Measurements from ENCODE around the gene RBM17. TPM values are rescaled to one million over a fixed set of nuclear protein-coding genes. Genes with fewer than 3 reads are reported as not detected.
"Not testable (repeated sequence)": the region's sequence is repeated elsewhere in the genome, so short reads cannot be mapped to it uniquely, and the experiment has no call there.

Gene RBM17
- total RNA-seq, 1 donor, result 21.0 TPM

- no peak for DNase-seq (ENCODE audit: low read depth in 2 of 3, low spot score in 2 of 3)
Measured at GRCh38 chr10:6148908-6149307, 60.1 kb downstream of the RBM17 start.

GRCh38 chr10:6151087-6151977 lies 62.5 kb downstream of the RBM17 start:
- peak; percentile 26 to 86 (median 82) for DNase-seq (ENCODE audit: low read depth in 2 of 3, low spot score in 2 of 3)

- no peak for DNase-seq (ENCODE audit: low read depth in 2 of 3, low spot score in 2 of 3)
Measured at GRCh38 chr10:6153845-6154244, 65.0 kb downstream of the RBM17 start.

GRCh38 chr10:6154566-6154965 lies 65.7 kb downstream of the RBM17 start:
- no peak for DNase-seq (ENCODE audit: low read depth in 2 of 3, low spot score in 2 of 3)

GRCh38 chr10:6158276-6158675 lies 69.4 kb downstream of the RBM17 start:
- peak in 1 of 3 donors; percentile 62 for DNase-seq (ENCODE audit: low read depth in 2 of 3, low spot score in 2 of 3)

GRCh38 chr10:6161921-6162320 lies 73.1 kb downstream of the RBM17 start:
- no peak for DNase-seq (ENCODE audit: low read depth in 2 of 3, low spot score in 2 of 3)

- no peak for DNase-seq (ENCODE audit: low read depth in 2 of 3, low spot score in 2 of 3)
Measured at GRCh38 chr10:6162589-6163356, 73.9 kb downstream of the RBM17 start.

GRCh38 chr10:6163364-6164270 lies 74.8 kb downstream of the RBM17 start:
- peak; percentile 88 to 95 (median 94) for DNase-seq (ENCODE audit: low read depth in 2 of 3, low spot score in 2 of 3)

- DNase-seq (ENCODE audit: low read depth in 2 of 3, low spot score in 2 of 3), result no peak
Measured at GRCh38 chr10:6164271-6165095, 75.6 kb downstream of the RBM17 start.

GRCh38 chr10:6165221-6165725 lies 76.4 kb downstream of the RBM17 start:
- DNase-seq (ENCODE audit: low read depth in 2 of 3, low spot score in 2 of 3), result no peak

- not testable (repeated sequence) for DNase-seq (ENCODE audit: low read depth in 2 of 3, low spot score in 2 of 3)
Measured at GRCh38 chr10:6165933-6166332, 77.1 kb downstream of the RBM17 start.

Small RNA genes within 50 kb of the gene (small RNA-seq; reads per million reads assigned to genes)
- not detected for gene MIR3155A

Other genes starting within 250 kb of the RBM17 start
- gene ANKRD16, start 199.1 kb upstream of the RBM17 start, total RNA-seq, result 12.4 TPM
- gene FBH1, start 198.8 kb upstream of the RBM17 start, total RNA-seq, result 80.0 TPM
- gene IL15RA, start 111.5 kb upstream of the RBM17 start, total RNA-seq, result 12.4 TPM
- 4.0 TPM for gene IL2RA, start 26.7 kb upstream of the RBM17 start, total RNA-seq
- gene PFKFB3, start 113.9 kb downstream of the RBM17 start, total RNA-seq, result 35.0 TPM

All from hematopoietic multipotent progenitor cell (in vitro differentiated cells).